Activated CD4-positive, CD25-positive, alpha-beta regulatory T cell treated with anti-CD3 and anti-CD28 coated beads, Interleukin-2, amount 50 U/mL, for 72 hours (primary cell): ENCODE measurements around the gene C5.

ENCODE experiments used
- DNase-seq: peaks from one replicate; pipeline ENCODE4 v3.0.0; 2021

The C5 gene

GRCh38 chr9:120904061-120904977 is 145.8 kb downstream of the C5 start:
- DNase-seq = peak; percentile 54

- DNase-seq = peak; percentile 33
Measured at GRCh38 chr9:120902569-120903535, 147.2 kb downstream of the C5 start.
